Limb (tissue), 2 donors: ENCODE measurements around the gene ZSCAN23.
"Not testable (repeated sequence)": the region's sequence is repeated elsewhere in the genome, so short reads cannot be mapped to it uniquely, and the experiment has no call there.

ENCODE experiments used
- DNase-seq, 2 donors: peaks; one replicate each; pipeline ENCODE4 v3.0.0-alpha.2; 2016; ENCODE audit errors: extremely low spot score in 2 of 2

The ZSCAN23 gene

GRCh38 chr6:28442586-28442985 is 705 bp downstream of the ZSCAN23 start:
- DNase-seq, result no peak

GRCh38 chr6:28436404-28436803 is 6.9 kb downstream of the ZSCAN23 start:
- no peak for DNase-seq

GRCh38 chr6:28433119-28433518 is 10.2 kb downstream of the ZSCAN23 start:
- no peak for DNase-seq

- no peak for DNase-seq
These were observed 13.5 kb downstream of the ZSCAN23 start for GRCh38 chr6:28429781-28430180.

GRCh38 chr6:28425944-28426541 is 17.2 kb downstream of the ZSCAN23 start:
- DNase-seq, result no peak

- DNase-seq, result no peak
These were observed 19.1 kb downstream of the ZSCAN23 start for GRCh38 chr6:28424163-28424562.

GRCh38 chr6:28423546-28423945 is 19.7 kb downstream of the ZSCAN23 start:
- no peak for DNase-seq

- DNase-seq, result no peak
These were observed 29.6 kb downstream of the ZSCAN23 start for GRCh38 chr6:28413681-28414080.

- DNase-seq, result no peak
These were observed 32.5 kb downstream of the ZSCAN23 start for GRCh38 chr6:28410767-28411166.

- no peak for DNase-seq
These were observed 35.1 kb downstream of the ZSCAN23 start for GRCh38 chr6:28408076-28408802.

GRCh38 chr6:28407401-28407800 is 35.9 kb downstream of the ZSCAN23 start:
- DNase-seq, result no peak

GRCh38 chr6:28403923-28404322 is 39.4 kb downstream of the ZSCAN23 start:
- not testable (repeated sequence) for DNase-seq

GRCh38 chr6:28402197-28402596 is 41.1 kb downstream of the ZSCAN23 start:
- no peak for DNase-seq

- no peak for DNase-seq
These were observed 42.1 kb downstream of the ZSCAN23 start for GRCh38 chr6:28401172-28401571.

GRCh38 chr6:28400122-28400451 is 43.2 kb downstream of the ZSCAN23 start:
- no peak for DNase-seq

GRCh38 chr6:28399350-28400121 is 43.8 kb downstream of the ZSCAN23 start, which contains the start of gene ZSCAN12:
Gene ZSCAN12 (minus strand): TSS chr6:28399747. CDS start chr6:28398405, 1,342 bp downstream.
- peak; percentile 84 to 91 for DNase-seq

- DNase-seq, result no peak
These were observed 47.4 kb downstream of the ZSCAN23 start for GRCh38 chr6:28395918-28396317.

- DNase-seq, result no peak
These were observed 49.2 kb downstream of the ZSCAN23 start for GRCh38 chr6:28393912-28394662.

GRCh38 chr6:28390688-28391087 is 52.6 kb downstream of the ZSCAN23 start:
- DNase-seq, result no peak

- no peak for DNase-seq
These were observed 59.2 kb downstream of the ZSCAN23 start for GRCh38 chr6:28384143-28384533.

GRCh38 chr6:28383235-28384142 is 59.8 kb downstream of the ZSCAN23 start:
- DNase-seq, result peak; percentile 57 to 86
